GM18520 (cell line): ENCODE measurements around the gene KRT6B.

Experiments
- ATAC-seq: cut with Tn5 transposase; IDR thresholded peaks from one replicate; pipeline ENCODE4 v1.9.1; 2021; ENCODE audit not compliant: unreplicated experiment

The KRT6B gene

DNA sequence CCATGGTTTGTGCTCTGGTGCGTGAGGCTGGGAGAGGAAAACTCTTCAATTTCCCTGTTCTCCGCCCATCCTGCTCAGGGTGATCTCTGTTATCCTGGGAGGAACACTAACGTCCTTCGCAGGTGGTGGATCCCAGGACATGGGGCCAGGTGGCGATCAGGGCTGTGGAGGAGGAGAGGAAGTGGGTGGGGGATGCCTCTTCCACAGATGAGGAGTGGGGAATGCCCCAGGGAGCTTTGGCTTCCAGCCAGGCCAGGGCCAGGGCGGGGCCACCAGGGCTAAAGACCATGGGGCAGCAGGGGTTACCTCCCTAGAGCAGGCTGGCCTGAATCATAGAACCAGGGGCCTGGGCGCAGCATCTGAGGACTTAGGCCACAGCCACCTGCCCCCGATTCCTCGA, 14.4 kb downstream of the KRT6B start:
- no peak for ATAC-seq

DNA sequence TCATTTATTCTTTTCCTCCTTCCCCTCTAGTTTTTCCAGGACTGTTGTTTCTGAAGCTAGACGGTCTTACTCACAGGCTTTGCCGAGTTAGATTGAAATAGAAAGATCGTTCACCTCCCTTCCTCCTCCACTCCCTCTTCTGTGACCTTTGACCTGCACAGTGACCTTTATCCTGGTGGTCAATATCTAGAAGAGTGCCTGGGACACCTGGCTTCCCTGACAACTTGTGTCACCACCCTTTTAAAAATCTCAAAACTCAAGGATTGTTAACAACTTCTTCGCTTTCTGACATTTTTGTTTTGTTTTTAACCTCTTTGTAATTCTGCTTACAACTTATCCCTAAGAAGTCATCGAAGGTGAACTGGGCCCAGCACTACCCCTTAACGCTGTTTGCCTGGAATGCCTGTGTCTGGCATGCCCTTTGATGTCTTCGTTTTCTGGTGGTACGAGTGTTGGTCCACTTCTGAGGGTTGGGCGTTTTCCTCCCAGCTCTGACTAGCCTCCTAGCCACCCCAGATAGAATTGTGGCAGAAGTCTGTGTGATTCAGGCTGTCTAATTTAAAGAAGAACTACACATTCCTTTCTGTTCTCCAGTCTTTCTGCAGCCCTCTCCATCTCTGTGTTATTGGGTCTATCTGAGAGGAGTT, 15.0 kb downstream of the KRT6B start:
- ATAC-seq, result no peak

DNA sequence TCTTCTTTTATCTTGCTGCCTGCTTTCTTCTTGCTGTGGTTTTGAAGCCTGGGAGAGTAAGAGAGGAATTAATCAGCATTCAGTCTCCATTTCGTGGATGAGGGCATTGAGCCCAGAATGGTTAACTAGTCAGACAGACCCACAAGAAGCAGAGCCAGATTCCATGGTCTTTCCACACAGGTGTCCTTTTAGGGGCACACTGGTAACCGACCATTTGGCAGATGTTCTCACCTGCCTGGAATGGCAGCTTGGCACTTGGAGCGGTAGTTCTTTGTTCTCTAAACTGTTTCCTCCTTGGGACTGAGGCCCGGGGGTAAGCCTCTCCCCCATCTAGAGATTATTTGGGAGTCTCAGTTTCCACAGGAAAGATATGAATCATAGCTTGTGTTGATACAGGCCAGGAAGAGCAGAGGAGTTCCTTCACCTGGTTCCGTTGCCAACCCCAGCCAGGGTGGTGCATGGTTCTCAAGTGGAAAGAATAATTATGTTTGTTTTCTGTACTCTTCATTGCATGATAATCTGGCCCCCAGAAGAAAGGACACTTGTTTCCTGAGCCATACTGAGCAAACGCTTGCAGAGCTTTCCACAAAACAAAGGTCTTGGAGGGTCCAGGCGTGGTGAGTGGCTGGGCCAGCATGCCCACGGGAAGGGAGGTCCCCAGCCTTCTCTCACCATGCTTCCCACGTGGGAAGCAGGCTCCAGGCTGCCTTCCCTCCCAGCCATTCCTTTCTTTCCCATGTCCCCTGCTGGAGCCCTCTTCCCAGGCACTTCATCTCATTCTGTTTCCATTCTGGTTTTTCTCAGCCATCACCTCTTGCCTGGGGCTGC, 15.7 kb downstream of the KRT6B start:
- ATAC-seq, result no peak

DNA sequence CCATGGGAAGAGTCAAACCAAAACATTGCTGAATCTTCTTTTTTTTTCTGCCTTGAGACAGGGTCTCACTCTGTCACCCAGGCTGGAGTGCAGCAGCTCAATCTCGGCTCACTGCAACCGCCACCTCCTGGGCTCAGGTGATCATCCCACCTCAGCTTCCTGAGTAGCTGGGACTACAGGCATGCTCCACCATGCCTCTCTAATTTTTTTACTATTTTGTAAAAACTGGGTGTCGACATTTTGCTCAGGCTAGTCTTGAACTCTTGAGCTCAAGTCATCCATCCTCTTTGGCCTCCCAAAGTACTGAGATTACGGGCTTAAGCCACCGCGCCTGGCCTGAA, 16.3 kb downstream of the KRT6B start:
- ATAC-seq, result no peak

DNA sequence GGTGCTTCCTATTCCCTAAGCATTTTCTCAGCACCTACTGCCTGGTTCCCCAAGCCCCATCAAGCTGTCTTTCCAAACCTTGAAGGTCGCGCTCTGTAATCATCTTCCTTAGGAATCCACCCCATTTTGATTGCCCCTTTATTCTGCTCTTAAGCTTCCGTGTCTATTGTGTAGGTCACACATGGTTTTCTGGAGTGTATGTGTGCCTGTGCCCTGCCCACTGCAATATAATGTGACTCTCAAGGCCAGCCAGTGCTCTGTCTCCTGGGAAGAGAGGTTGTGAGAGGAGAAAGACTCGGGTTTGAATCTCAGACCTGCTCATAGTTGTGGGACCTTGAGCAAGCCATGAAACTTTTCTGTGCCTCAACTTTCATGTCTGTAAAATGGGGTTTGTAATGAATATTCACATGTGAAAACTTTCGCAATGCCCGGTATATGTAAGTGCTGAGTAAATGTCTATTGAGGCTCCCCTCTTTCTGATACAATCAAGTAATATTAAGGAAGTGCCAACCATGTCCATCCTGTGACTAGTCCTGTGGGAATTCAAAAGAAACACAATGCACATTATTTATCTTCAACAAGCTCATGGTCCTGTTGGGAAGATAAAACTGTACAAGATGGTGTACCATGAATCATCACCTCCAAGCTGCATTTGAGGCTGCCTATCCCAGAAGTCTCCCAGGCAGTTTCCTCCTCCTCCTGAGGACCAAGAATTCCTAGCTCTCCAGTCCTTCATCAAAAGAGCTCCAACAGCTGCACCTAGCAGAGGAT, 17.0 kb downstream of the KRT6B start:
- no peak for ATAC-seq

DNA sequence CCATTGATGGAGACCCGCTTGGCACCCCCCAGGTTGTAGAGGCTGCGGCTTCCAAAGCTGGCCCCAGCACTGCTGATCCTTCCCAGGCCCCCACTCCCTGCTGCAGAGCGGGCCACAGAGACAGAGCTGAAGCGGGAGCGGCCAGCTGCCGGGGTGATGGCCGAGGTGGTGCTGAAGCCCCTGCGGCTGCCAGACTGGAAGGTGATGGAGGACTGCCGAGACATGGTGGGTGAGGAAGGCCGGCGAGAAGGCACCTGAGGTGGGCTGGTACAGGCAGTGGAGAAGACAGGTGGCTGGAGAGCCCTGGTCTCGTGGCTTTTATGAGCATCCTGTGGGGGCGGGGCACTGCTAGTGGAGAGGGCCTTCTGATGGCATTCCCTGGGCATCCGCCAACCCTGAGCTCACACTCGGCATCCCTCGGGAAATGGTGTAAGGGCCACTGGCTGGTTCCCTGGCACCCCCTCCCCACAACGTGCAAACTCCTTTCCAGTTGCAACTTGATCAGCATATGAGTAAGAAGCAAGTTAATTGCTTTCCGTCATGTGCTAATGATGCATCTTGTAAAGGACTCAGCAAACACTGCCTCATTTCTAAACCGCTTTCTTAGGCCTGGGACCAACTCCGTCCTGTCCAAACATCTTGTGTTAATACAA, 17.7 kb downstream of the KRT6B start, which contains the start of gene KRT75:
Gene KRT75 (minus strand): TSS at position 291 of the 653 bp plus-strand sequence. CDS start 67 bp downstream, at position 224.
- ATAC-seq, result no peak

DNA sequence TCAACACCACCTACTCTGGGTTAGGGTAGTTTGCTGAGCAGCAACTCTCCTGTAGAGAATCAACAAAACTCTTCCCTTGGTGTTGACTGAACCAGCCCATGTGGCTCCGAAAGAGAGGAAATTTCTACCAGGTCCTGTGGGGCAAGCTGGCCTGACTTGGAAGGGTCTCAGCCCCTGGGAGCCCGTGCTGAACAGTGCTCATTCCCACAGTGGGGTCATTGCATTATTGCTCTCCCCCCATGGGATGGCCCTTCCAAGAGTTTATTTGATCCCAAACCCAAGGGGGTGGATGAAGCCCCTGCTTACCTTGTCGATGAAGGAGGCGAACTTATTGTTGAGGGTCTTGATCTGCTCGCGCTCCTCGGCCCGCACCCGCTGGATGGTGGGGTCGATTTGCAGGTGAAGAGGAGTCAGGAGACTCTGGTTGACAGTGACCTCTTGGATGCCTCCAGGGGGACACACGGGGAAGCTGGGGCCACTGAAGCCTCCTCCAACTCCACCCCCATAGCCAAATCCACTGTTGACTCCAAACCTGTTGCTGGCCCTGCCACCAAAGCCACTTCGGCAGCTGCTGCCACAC, 18.4 kb downstream of the KRT6B start:
- ATAC-seq, result no peak

DNA sequence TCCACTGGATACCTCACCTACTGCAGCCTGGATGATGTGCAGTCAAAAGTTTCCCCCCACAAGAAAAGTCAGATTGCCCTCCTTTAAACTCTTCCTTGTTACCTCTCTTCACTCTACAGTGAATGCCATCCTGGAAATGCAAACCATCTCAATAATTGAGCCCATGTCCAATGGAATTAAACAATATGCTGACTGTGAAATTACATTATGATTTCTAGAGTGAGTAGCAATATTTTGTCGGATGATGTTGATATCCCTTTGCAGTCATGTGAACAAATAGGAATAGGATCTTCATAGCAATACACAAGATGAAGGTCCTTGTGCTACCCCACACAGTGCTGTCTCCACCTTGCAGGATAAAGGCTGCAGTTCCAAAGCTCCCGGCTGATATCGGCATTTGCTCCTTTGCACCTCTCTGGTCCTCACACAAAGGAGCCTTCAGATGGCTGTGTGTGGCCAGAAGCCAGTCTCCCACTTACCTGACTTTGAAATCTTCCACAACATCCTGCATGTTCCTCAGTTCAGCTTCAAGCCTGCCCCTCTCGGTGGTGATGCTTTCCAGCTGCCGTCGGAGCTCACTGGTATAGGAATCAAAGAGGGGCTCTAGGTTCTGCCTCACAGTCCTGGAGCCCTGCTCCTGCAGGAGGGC, 19.3 kb downstream of the KRT6B start:
- ATAC-seq, result no peak

DNA sequence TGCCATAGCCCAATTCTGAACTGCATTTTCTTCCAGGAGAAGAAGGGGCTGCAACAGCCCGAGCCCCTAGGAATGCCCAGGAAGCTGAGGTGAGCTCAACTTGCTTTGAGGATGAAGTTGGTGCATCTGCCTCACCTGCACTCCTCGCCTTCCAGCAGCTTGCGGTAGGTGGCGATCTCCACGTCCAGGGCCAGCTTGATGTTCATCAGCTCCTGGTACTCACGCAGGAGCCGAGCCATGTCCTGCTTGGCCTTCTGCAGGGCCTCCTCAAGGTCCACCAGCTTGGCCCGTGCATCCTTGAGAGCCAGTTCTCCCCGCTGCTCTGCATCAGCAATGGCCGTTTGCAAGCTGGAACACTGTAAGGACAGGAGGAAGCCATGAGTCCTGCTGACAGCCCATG, 23.8 kb downstream of the KRT6B start:
- no peak for ATAC-seq

DNA sequence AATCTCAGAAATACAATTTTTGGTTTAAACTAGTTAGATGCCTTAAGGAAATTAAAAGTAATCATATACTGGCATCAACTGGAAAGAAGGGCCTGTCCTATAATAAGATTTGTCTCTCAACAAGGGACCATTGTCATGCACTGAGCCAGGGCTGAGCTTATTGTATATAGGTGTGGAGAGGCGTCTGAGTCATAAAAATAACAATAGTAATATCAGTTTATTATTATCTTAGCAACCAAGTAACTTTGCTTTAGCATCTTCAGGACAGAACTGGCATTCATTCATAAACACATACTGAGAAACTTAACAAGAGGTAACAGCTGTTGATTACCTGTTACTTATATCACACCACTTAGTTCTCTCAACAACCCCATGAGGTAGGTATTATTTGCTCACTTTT, 24.9 kb downstream of the KRT6B start:
- ATAC-seq, result no peak

DNA sequence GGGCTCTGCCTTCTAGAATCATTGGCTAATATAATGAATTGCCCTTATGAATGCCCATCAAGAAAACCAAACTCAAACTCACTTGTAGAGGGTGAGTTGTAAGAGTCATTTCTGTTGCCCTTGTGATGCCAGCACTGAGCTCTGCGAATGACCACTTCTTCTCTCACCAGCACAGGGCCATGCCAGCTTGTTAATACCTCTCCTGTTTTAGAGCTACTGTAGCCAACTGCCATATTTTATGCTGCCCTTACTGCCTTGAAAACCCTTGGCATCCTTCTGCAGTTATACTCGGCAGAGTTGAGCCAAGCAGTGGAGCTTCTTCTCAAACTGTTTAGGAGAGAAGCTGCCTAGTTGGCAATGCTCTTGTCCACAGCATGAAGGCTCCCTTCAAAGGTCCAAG, 25.9 kb downstream of the KRT6B start:
- ATAC-seq, result no peak

DNA sequence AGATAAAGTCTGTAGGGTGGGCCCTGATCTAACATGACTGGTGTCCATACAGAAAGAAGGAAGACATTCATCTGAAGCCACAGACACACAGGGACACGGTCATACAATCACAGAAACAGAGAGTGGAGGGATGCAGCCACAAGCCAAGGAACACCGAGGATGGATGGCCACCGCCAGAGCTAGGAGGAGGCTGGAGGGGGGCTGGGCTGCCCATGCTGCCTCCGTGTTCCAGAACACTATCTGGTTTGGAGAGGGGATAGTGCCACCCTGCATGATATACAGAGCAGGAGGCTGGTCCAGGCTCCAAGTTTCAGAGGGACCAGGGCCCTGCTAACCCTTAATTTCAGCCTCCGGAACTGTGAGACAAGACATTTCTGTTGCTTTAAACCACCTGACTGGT, 26.5 kb downstream of the KRT6B start:
- ATAC-seq, result no peak

DNA sequence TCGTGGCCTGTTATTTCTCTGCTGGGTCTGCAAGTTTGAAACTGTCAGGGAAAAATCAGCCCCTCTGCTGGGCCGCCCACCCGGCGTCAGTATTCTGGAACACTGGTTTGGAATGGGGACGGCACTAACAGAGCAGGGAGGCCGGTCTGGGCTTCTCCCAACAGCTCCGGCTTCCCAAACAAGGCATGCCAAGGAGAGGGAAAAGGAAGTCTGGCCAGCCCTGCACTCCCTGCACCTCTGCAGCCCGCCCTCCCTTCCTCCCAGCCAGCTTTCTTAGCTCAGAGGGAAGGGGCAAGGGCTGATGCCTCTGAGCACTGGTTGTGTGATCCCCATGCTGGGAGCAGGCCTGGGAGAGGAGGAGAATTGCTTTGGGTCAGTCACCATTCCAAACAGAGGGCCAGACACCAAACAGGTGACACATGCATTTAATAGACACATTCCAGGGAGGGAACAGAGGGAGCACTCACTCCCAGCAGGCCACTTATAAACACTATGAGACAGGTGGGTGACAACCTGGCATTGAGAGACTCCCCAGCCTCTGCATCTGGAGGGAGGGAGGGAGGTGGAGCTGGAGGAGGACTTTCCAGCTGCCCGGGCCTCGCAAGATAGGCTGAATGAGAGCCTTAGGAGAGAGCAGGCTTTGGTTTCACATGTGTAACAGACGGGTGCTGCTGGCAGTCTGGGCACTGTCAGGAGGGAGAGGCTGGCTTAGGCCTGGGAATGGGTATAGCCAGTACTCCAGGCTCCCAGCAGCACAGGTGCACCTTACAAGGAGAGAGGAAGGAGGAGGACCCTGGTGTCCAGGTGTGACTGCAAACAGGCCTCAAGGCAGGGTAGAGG, 28.1 kb downstream of the KRT6B start:
- ATAC-seq, result no peak

DNA sequence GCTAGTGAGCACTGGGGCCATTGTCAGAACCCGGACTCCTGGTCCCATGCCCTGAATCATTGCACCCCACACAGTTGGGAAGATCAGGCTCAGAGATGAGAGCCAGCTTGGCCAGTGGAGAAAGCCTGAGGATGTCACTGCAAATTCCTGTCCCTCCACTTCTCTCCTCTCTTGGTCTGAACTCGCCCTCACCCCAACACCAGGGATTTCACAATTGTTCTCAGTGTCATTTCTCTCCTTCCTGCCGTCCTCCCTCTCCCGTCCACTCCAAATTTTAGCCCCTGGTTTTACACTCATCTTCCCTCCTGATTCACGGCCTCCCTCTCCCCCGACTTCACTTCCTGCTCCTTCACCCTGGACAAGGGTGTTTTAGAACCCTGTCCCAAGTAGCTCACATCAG, 28.9 kb downstream of the KRT6B start:
- ATAC-seq, result no peak

DNA sequence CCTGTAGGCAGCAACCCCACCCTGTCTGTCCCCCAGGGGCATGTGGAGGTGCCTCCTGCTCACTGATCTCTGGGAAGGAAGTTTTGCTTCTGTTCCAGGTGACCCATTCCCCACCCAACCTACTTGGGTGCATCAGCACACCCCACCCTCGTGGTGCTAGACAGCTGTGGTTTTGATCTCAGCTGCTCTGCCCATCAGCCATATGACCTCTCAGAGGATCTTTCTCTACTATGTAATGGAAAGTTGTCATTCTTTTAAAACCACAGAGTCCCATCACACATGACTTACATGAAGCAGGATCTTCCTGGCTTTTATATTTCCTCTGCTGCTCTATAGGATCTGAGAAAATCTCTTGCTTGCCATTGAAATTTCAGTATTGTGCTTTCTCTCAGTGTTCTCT, 32.3 kb downstream of the KRT6B start:
- no peak for ATAC-seq

DNA sequence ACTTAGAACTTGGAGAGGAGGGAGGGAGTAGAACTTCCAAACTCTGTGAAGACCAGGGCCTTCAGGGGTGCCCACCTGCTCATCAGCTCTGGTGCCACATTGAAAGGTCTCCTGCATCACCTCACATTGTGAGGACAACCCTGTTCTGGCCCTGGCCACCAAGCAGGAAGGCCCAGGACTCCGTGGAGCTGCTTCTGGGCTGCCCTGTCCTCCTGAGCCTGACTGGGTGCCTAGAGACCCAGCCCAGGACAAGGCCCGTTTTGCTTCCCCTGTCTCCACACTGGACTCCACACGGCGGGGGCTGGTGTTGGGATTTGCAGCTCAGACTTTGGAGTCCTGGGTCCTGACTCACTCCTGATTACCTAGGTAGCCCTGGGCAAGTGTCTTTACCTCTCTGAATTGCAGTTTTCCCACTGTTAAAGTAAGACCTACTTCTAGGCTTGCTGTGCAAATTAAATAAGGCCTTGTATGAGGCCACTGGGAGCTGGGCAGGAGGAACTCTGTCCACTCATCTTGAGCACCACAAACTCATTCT, 33.3 kb downstream of the KRT6B start:
- ATAC-seq, result no peak

DNA sequence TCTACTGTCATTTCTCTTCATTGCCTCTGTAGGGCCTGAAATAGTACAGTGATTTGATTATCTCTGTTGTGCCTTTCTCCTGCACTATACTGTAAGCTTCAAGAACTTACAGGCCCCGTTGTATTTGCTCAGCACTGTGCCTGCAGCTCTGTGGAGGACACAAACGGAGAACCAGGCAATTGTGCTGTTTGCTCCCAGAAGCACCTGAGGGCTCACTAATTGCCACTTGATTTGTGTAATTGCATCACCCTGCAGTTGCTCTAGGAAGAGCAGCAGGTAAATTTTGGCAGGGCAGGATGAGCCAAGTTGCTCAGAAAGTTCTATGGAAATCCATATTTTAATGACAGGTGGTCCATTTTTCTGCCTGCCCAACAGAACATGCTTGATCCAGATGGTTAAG, 34.2 kb downstream of the KRT6B start:
- no peak for ATAC-seq

DNA sequence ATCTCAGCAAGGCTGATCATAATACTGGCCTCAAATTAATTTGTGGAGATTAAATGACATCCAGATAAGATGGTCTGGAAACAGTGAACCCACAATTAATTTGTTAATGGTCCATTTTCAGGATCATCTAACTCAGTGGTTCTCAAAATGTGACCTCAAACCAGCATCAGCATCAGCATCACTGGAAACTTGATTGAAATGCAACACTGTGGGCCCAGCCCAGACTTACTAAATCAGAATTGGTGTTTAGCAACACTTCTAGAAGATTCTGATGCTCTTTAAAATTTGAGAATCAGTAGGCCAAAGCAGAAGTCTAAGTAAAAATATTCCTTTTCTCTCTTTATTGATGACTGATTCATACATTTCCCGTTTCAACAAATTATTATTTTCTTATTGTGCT, 35.2 kb downstream of the KRT6B start:
- ATAC-seq, result no peak
